GM19193 (cell line): Measurements from ENCODE around the gene SGCE.

Experiments
- POLR2A ChIP-seq: IDR thresholded peaks from 4 replicates; pipeline ENCODE4 v1.6.1; 2011; ENCODE audit not compliant: insufficient read depth, insufficient read length; ENCODE audit errors: extremely low read depth

Gene SGCE

GRCh38 chr7:94612661-94613060, 43.3 kb downstream of the SGCE start:
- no peak for TF ChIP-seq POLR2A

- TF ChIP-seq POLR2A: no peak
Observed at GRCh38 chr7:94612253-94612652, 43.7 kb downstream of the SGCE start.

- TF ChIP-seq POLR2A: no peak
Observed at GRCh38 chr7:94609561-94609960, 46.4 kb downstream of the SGCE start.

- TF ChIP-seq POLR2A: no peak
Observed at GRCh38 chr7:94605031-94605430, 50.9 kb downstream of the SGCE start.

GRCh38 chr7:94602181-94602580, 53.8 kb downstream of the SGCE start:
- no peak for TF ChIP-seq POLR2A

- no peak for TF ChIP-seq POLR2A
Observed at GRCh38 chr7:94600267-94600666, 55.7 kb downstream of the SGCE start.

GRCh38 chr7:94595717-94596116, 60.2 kb downstream of the SGCE start:
- TF ChIP-seq POLR2A: no peak

GRCh38 chr7:94594882-94595281, 61.1 kb downstream of the SGCE start:
- TF ChIP-seq POLR2A: no peak

- TF ChIP-seq POLR2A: no peak
Observed at GRCh38 chr7:94591176-94591575, 64.8 kb downstream of the SGCE start.

GRCh38 chr7:94590526-94591162, 65.3 kb downstream of the SGCE start:
- TF ChIP-seq POLR2A: no peak

- no peak for TF ChIP-seq POLR2A
Observed at GRCh38 chr7:94588075-94588474, 67.9 kb downstream of the SGCE start.

GRCh38 chr7:94584113-94584512, 71.8 kb downstream of the SGCE start:
- no peak for TF ChIP-seq POLR2A

GRCh38 chr7:94580601-94581000, 75.3 kb downstream of the SGCE start:
- no peak for TF ChIP-seq POLR2A

GRCh38 chr7:94579470-94579869, 76.5 kb downstream of the SGCE start:
- TF ChIP-seq POLR2A: no peak

- TF ChIP-seq POLR2A: no peak
Observed at GRCh38 chr7:94578614-94579013, 77.3 kb downstream of the SGCE start.

- no peak for TF ChIP-seq POLR2A
Observed at GRCh38 chr7:94577357-94577756, 78.6 kb downstream of the SGCE start.

GRCh38 chr7:94576316-94576715, 79.6 kb downstream of the SGCE start:
- TF ChIP-seq POLR2A: no peak
